HL-60/S4 treated with retinoic acid at 250 ng/mL for 4 days and 3 days (cell line): ENCODE results near the gene OR4C5.
"Not testable (repeated sequence)": the region's sequence is repeated elsewhere in the genome, so short reads cannot be mapped to it uniquely, and the experiment has no call there.

Experiments
- in situ Hi-C: fragments of 300-500 bp; cut with MboI; formaldehyde crosslinking; loops from 2 replicates; pipeline ENCODE4 v1.7.0; 2022; ENCODE audit warnings: low sequenced_read_pairs

The OR4C5 gene

DNA sequence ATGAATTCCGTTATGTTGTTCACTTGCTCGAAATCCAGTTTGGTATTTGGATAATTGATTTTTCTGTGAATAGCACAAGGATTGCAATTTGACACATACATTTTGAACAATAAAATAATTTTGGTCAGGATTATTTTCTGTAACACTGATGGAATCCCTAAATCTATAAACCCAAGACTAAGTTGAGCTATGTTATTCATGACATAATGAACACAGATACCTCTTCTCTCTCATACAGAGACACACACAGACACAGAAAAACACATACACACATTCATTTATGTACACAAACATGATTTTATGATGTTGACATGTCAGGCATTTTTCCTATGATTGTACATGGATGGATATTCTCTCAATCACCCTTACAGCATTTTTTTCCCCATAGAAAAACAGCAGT is at the start of gene OR4C5:
TSS of gene OR4C5 (minus strand) at position 101 of the 400 bp plus-strand sequence. CDS start at position 101, 0 bp downstream.
- in situ Hi-C loops = no loop called here

DNA sequence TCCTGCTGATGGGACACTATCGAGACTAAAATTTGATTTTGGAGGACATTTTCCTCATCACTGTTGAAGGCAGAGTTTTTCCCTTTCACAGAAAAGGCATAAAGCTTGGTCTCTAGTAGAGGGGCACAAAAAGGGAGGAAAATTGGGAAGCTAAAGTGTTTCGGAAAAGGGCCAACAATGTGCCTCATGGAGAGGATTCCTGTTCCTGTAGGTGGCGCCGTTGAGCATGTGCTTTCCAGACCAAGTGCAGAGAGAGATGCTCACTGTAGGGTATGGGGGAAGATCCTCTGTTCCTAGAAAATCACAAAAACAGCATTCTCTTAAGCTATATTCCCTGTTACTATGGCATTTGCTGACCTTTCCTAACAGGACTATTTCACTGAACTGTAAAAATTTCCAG is 18.4 kb upstream of the OR4C5 start:
- in situ Hi-C loops = no loop called here

DNA sequence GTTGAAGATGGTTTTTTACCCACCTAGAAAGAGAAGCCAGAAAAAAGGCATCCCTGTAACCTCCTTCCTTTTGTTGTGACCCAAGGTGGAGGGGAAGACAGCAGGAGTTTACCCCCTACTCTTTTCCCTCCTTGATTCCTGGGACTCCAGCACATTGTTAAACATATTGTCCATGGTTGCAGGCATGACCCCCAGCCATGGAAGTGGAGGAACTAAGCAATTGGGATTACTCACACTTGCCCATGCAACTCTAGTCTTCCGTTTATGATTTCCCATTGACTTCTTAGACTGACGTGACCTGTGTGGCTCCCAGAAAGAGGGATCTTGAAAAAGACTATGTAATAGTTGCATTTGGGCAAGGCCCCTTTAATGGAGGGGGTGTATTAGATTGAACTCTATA is 17.9 kb upstream of the OR4C5 start:
- in situ Hi-C loops = not testable (repeated sequence)

DNA sequence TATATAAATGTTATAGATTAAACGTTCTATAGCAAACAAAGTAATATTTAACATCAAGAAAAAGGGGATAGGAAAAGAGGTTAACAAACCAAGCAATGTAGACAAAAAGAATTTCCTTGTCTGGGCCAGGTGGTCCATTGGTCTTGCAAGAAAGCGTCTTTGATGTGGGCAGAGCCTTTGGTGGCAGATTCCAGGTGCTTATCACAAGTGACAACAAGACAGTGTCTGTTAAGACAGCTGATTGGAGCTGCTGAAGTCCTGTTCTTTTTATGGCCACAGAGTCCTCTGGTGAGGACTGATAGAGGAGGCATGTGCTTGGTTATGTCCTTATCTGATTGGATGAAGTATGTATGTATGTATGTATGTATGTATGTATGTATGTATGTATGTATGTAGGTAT is 5.0 kb downstream of the OR4C5 start:
- in situ Hi-C loops = not testable (repeated sequence)

DNA sequence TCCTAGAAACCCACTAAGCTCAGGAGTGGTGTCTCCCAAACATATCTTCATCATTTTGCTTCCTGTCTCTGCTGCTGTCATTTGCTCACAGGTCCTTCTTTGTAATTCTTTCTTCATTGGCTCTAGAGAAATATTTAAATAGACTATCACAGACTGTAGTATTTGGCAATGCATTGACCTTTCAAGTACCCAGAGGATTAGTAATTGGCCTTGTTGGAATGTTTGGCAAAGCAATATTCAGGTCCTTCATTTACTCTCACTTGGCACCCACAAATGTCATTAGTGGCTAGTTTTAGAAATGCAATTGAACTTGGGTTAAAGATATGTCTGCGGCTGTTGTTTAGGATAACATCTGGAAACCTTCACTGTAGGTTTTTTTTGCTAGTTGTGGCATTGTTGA is 11.6 kb downstream of the OR4C5 start:
- in situ Hi-C loops = no loop called here

DNA sequence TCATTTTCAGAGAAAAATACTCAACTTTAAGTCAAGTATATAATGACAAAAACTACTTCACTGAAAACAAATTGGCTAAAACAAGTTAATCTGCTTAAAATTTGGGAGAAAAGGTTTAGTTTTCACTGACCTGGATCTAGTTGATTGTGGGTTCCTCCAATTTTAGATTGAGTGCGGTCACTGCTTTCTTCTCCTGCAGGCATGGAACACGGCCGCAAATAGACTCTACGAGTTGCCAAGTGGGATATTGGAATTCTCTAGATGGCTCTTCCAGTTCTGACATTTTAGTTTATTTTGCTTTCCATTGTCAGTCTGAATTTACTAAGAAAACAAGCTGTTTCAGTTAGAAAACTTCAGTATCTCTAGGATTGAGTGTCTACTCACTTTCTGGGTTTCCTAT is 12.3 kb downstream of the OR4C5 start:
- in situ Hi-C loops = no loop called here

DNA sequence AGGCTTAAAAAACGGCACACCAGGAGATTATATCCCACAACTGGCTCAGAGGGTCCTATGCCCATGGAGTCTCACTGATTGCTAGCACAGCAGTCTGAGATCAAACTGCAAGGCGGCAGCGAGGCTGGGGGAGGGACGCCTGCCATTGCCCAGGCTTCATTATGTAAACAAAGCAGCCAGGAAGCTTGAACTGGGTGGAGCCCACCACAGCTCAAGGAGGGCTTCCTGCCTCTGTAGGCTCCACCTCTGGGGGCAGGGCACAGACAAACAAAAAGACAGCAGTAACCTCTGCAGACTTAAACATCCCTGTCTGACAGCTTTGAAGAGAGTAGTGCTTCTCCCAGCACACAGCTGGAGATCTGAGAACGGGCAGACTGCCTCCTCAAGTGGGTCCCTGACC is 20.0 kb downstream of the OR4C5 start:
- in situ Hi-C loops = not testable (repeated sequence)

GRCh38 chr11:48342505-48342904 is 23.8 kb downstream of the OR4C5 start:
- in situ Hi-C loops = not testable (repeated sequence)

DNA sequence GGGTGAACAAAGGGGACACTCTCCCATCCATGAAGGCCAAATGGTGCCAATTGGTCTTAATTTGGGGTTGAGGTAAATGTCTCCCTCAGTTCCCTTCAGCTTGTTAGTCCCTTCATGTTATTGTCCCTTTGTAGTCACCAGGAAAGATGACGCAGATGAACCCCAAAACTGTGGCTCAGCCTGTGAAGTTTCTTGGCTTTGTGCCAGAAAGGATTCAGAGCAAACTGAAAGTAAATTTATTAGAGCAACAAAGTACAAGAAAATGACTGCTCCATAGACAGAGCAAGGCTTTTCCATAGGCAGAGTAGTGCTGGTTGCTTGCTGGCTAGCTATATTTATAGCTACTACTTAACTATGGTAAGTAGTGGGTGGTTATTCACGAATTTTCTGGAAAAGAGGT is 24.8 kb downstream of the OR4C5 start:
- in situ Hi-C loops = no loop called here

DNA sequence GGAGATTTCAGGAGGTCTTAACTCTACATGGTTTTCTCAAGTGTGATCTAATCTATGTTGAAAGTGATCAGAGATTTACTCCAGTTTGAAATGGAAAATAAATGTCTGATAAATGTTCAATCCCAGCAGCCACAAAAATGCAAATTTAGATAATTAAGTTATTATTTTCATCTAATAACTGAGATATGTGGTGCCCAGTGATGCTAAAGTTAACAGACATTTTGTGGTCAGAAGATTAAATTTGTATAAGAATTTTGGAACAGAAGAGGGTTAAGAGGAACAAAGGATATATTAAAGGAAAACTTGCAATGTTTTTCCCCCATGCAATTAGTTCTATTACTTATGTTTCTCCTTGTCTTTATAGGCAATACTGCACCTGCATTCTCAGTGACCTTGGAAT is 41.6 kb downstream of the OR4C5 start, which contains the start of gene OR4C3:
TSS of gene OR4C3 (plus strand) at position 301 of the 400 bp plus-strand sequence. CDS start 102 bp downstream, outside the sequence.
- in situ Hi-C loops = not testable (repeated sequence)

DNA sequence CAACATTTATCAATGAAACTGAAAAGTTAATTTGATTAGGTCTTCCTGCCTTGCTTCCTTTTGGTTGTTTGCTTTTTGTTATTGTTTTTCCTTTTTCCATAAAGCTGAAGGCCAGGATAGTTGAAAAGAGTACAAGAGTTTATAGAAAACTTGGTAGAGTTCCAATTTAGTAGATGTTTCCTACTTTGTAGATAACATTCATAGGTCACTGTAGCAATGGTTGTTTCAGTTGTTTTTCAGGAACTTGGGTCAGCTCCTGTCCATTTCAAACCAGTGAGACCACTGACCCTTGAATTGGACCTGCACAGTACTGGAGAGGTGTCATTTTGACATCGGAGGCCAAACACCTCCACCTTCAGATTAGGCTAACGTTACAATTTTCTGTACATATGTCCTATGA is 46.5 kb downstream of the OR4C5 start:
- in situ Hi-C loops = not testable (repeated sequence)
